Peyer's patch (tissue), 4 donors: ENCODE results near the gene ZNF521.

Experiments
- POLR2A ChIP-seq, 2 donors: fragments of 450-650 bp; IDR thresholded peaks; one replicate each; pipeline ENCODE4 v1.5.1; 2017; ENCODE audit warnings: antibody characterized with exemption in 2 of 2, mild to moderate bottlenecking in 2 of 2, moderate library complexity in 2 of 2
- TF ChIP-seq, protein P1 (sequence below), 6 experiments: fragments of 450-650 bp in 4 of 6; fragments of 200-600 bp in 2 of 6; sonication (generic) in 1 of 6; IDR thresholded peaks; one replicate each; pipeline ENCODE4 v1.5.1; 2017 to 2019; ENCODE audit warnings: antibody characterized with exemption in 6 of 6, mild to moderate bottlenecking in 3 of 6, moderate library complexity in 1 of 6

GRCh38 chr18:25282896-25283703 is 68.9 kb downstream of the ZNF521 start:
- TF ChIP-seq, protein P1, sequence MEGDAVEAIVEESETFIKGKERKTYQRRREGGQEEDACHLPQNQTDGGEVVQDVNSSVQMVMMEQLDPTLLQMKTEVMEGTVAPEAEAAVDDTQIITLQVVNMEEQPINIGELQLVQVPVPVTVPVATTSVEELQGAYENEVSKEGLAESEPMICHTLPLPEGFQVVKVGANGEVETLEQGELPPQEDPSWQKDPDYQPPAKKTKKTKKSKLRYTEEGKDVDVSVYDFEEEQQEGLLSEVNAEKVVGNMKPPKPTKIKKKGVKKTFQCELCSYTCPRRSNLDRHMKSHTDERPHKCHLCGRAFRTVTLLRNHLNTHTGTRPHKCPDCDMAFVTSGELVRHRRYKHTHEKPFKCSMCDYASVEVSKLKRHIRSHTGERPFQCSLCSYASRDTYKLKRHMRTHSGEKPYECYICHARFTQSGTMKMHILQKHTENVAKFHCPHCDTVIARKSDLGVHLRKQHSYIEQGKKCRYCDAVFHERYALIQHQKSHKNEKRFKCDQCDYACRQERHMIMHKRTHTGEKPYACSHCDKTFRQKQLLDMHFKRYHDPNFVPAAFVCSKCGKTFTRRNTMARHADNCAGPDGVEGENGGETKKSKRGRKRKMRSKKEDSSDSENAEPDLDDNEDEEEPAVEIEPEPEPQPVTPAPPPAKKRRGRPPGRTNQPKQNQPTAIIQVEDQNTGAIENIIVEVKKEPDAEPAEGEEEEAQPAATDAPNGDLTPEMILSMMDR (IDR thresholded peaks at IDR 0.05) = no peak
- no peak for TF ChIP-seq POLR2A (IDR thresholded peaks at IDR 0.05)
